ENCODE results near the gene SLC43A2.

- TF ChIP-seq CTCF (IDR thresholded peaks at IDR 0.05) (no peak), POLR2A (IDR thresholded peaks at IDR 0.05) (no peak)
Observed at GRCh38 chr17:1638624-1639300, 10.1 kb upstream of the SLC43A2 start.
